Small intestine (tissue), 7 donors: Measurements from ENCODE around the gene PCLO. TPM values are rescaled to one million over a fixed set of nuclear protein-coding genes. Genes with fewer than 3 reads are reported as not detected.

Experiments
- DNase-seq, 2 donors: peaks; one replicate each; pipeline versions ENCODE4 v3.0.0 to v3.0.0-alpha.2; 2013
- FAIRE-seq: peaks from 2 replicates; lab custom pipeline; 2012; peaks lifted over from hg19 to GRCh38; lab: Jason Lieb, UNC
- H3K27ac ChIP-seq, 3 donors: one replicate each; pipeline ENCODE4 v1.5.1; 2013; ENCODE audit warnings: low read length in 2 of 3, mild to moderate bottlenecking in 2 of 3, control low read depth in 1 of 3, inconsistent platforms in 1 of 3, low read depth in 1 of 3, moderate library complexity in 1 of 3
- H3K27me3 ChIP-seq, 3 donors: one replicate each; pipeline ENCODE4 v1.6.1; 2013; ENCODE audit warnings: low read length in 3 of 3, inconsistent platforms in 1 of 3; ENCODE audit not compliant: control insufficient read depth in 3 of 3, insufficient read depth in 3 of 3
- H3K36me3 ChIP-seq, 3 donors: one replicate each; pipeline ENCODE4 v1.6.1; 2013; ENCODE audit warnings: low read length in 3 of 3, inconsistent platforms in 1 of 3, low read depth in 1 of 3, mild to moderate bottlenecking in 1 of 3, moderate library complexity in 1 of 3; ENCODE audit not compliant: control insufficient read depth in 3 of 3, insufficient read depth in 2 of 3
- H3K4me1 ChIP-seq, 3 donors: one replicate each; pipeline ENCODE4 v1.6.1; 2013; ENCODE audit warnings: low read length in 2 of 3, inconsistent platforms in 1 of 3, low read depth in 1 of 3, mild to moderate bottlenecking in 1 of 3, moderate library complexity in 1 of 3; ENCODE audit not compliant: control insufficient read depth in 3 of 3, insufficient read depth in 2 of 3
- H3K4me3 ChIP-seq, 3 donors: one replicate each; pipeline ENCODE4 v1.5.1; 2013; ENCODE audit warnings: low read length in 3 of 3, control low read depth in 1 of 3, inconsistent platforms in 1 of 3, low read depth in 1 of 3, mild to moderate bottlenecking in 1 of 3, moderate library complexity in 1 of 3
- H3K9me3 ChIP-seq, 2 donors: one replicate each; pipeline ENCODE4 v1.6.1; 2013; ENCODE audit warnings: low read depth in 1 of 2, low read length in 1 of 2; ENCODE audit not compliant: control insufficient read depth in 2 of 2, insufficient read depth in 1 of 2
- WGBS, 3 donors: extraction: QIAGEN DNeasy Blood & Tissue Kit; methylation state at CpG; one replicate each; pipeline ENCODE4 v1.1.7; 2013; 5-methylcytosine and 5-hydroxymethylcytosine counted together
- polyA plus RNA-seq, 4 donors: library from polyadenylated mRNA; stranded (reverse) in 3 of 4; unstranded in 1 of 4; fragments of 200-250 nt in 3 of 4; fragments of 120-200 nt in 1 of 4; gene quantifications; one replicate each; pipeline versions ENCODE4 v1.2.1 to v1.2.3, GENCODE V29; 2013
- donor health status: healthy with polysubstance abuse.
- donor health status: control.
- donor health status: control.
- donor health status: Bipolar disorder and iron deficiency.
- donor health status: healthy.

Gene PCLO
- polyA plus RNA-seq, 4 donors: 2.2 to 7.7 (median 3.0) TPM

GRCh38 chr7:83173664-83174063 is 11.0 kb upstream of the PCLO start:
- no peak overlapping the region for H3K27ac ChIP-seq
- DNase-seq (no peak), FAIRE-seq (no peak)
- H3K36me3 ChIP-seq: no peaks in the 10 kb centered on the region
- no peak overlapping the region for H3K4me3 ChIP-seq
- H3K4me1 ChIP-seq: no peaks in the 10 kb centered on the region
- peaks cover 0 to 2% (median 0%) of the 10 kb centered on the region in 3 donors for H3K27me3 ChIP-seq
- no peaks in the 10 kb centered on the region for H3K9me3 ChIP-seq

DNA sequence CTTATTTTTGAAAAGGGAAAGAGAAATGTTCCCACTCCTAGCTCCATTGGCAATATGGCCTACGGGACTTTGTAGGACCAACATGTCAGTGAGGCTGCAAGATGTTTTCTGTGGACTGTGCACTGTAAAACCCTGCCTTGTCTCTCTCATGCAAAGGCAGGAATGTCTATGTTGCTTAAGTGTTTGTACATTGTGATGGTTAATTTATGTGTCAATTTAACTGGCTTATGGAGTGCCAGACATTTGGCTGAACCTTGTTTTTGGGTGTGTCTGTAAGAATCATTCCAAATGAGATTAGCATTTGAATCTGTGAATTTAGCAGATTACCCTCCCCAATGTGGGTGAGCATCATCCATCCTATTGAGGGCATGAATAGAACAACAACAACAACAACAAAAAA is 4.1 kb upstream of the PCLO start:
- WGBS, 3 donors: 80 to 83% (median 81%) methylated on average over 1 of the region's 1 CpG
- no peaks in the 10 kb centered on the region for H3K9me3 ChIP-seq
- no peak for DNase-seq
- H3K36me3 ChIP-seq: no peaks in the 10 kb centered on the region
- H3K27me3 ChIP-seq: peaks cover 0 to 2% (median 2%) of the 10 kb centered on the region in 3 donors
- FAIRE-seq: no peak
- no peaks in the 10 kb centered on the region for H3K4me1 ChIP-seq
- no peak overlapping the region for H3K27ac ChIP-seq
- H3K4me3 ChIP-seq: no peak overlapping the region

DNA sequence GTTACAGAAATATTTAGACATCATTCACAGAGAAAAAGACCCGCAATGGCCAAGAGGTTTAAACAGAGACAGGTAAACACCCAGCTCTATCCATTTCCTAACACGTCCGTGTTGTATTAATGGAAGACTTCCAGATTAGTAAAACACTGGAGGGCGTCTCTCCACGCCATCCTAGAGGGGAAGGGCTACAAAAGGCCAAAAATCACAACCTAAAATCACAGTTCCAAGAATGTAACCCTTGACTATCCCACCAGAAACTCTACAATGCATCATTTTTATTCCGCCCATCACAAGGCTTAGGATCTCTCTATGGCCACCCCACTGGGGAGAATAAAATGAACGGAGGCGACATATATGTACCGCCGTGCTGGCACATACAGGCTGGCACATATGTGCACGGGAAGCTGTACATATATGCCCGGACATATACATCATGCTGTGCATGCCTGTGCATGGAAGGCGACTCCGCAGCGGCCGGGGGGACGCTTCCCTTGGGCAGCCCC is 734 bp downstream of the PCLO start:
- H3K27ac ChIP-seq: peak overlapping the region; percentile 73 to 85 (median 77)
- no peaks in the 10 kb centered on the region for H3K36me3 ChIP-seq
- peaks cover 0 to 2% (median 0%) of the 10 kb centered on the region in 3 donors for H3K27me3 ChIP-seq
- peak overlapping the region; percentile 52 to 81 (median 61) for H3K4me3 ChIP-seq
- DNase-seq (peak in 1 of 2 donors; percentile 11), FAIRE-seq (no peak)
- H3K4me1 ChIP-seq: no peaks in the 10 kb centered on the region
- whole genome bisulfite sequencing, 3 donors: 1 to 5% (median 2%) methylated on average over 17 of the region's 17 CpGs
- no peaks in the 10 kb centered on the region for H3K9me3 ChIP-seq

DNA sequence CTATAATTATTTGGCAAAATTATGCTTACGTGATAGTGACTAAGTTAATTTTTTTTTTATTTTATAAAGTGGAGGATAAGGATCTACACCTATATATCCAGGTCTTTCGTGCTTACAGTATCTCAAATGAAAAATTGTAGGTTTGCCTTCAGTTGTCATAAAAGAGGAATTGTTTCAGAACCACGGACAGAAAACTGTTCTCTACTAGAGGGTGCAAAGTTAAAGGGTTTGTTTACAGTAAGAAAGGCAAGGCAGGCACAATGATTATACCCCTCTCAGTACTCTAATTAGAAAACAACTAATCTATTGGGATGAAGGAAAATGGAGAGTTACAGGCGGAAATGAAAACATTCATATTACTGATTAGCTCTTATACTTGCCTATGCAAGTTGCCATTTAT is 1.5 kb downstream of the PCLO start:
- FAIRE-seq (no peak), DNase-seq (peak; percentile 37 to 42)
- H3K9me3 ChIP-seq: no peaks in the 10 kb centered on the region
- H3K27me3 ChIP-seq: peaks cover 0 to 2% (median 0%) of the 10 kb centered on the region in 3 donors
- whole genome bisulfite sequencing, 3 donors: 26 to 43% (median 35%) methylated on average over 4 of the region's 4 CpGs
- no peak overlapping the region for H3K27ac ChIP-seq
- no peaks in the 10 kb centered on the region for H3K4me1 ChIP-seq
- no peaks in the 10 kb centered on the region for H3K36me3 ChIP-seq
- peak overlapping the region in 1 of 3 donors; percentile 61 for H3K4me3 ChIP-seq

- peaks cover 0 to 2% (median 0%) of the 10 kb centered on the region in 3 donors for H3K4me1 ChIP-seq
- 95 to 98% (median 95%) methylated on average over 2 of the region's 2 CpGs for WGBS, 3 donors
- no peaks in the 10 kb centered on the region for H3K9me3 ChIP-seq
- peaks cover 0 to 2% (median 0%) of the 10 kb centered on the region in 3 donors for H3K27me3 ChIP-seq
- H3K36me3 ChIP-seq: peaks cover 0 to 5% (median 1%) of the 10 kb centered on the region in 3 donors
- peak in 1 of 2 donors; percentile 7 for DNase-seq
- no peak for FAIRE-seq
- H3K4me3 ChIP-seq: no peak overlapping the region
- H3K27ac ChIP-seq: no peak overlapping the region
These were observed 3.0 kb downstream of the PCLO start for GRCh38 chr7:83159731-83160130.

- Histone ChIP-seq H3K27ac (peak overlapping the region in 1 of 3 donors; percentile 40), H3K4me3 (no peak overlapping the region), H3K4me1 (peaks cover 0 to 2% (median 0%) of the 10 kb centered on the region in 3 donors), H3K36me3 (peaks cover 0 to 5% (median 3%) of the 10 kb centered on the region in 3 donors), H3K9me3 (no peaks in the 10 kb centered on the region), H3K27me3 (no peaks in the 10 kb centered on the region)
- no peak for FAIRE-seq
- WGBS, 3 donors: 9 to 56% (median 35%) methylated on average over 3 of the region's 3 CpGs
- DNase-seq: peak; percentile 51 to 78
These were observed 6.7 kb downstream of the PCLO start for GRCh38 chr7:83156006-83156405.

GRCh38 chr7:83155407-83155806 is 7.3 kb downstream of the PCLO start:
- Histone ChIP-seq H3K4me3 (no peak overlapping the region), H3K4me1 (peaks cover 0 to 2% (median 0%) of the 10 kb centered on the region in 3 donors), H3K27ac (no peak overlapping the region), H3K36me3 (peaks cover 0 to 5% (median 3%) of the 10 kb centered on the region in 3 donors), H3K27me3 (no peaks in the 10 kb centered on the region), H3K9me3 (no peaks in the 10 kb centered on the region)
- FAIRE-seq (no peak), DNase-seq (no peak)
- 55 to 100% (median 91%) methylated on average over 1 of the region's 1 CpG for WGBS, 3 donors

DNA sequence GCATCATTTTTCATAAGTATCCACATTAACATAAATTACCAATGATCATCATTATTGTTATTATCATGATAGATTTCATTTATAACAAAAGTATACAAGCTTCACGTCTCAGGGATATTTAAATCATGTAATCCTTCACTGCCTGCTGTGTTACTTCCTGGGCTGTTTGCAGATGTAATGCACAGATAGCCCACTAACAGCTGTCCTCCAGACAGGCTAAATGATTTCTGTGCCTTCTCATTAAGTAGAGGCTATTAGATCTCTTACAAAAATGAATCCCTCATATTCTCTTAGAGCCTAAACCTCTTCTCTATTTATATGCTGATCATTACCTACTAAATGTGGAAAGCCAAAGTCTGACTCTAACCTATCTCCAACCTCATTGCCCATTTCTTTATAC is 9.3 kb downstream of the PCLO start:
- Histone ChIP-seq H3K4me3 (no peak overlapping the region), H3K27me3 (no peaks in the 10 kb centered on the region), H3K36me3 (peaks cover 0 to 5% (median 3%) of the 10 kb centered on the region in 3 donors), H3K4me1 (peaks cover 0 to 2% (median 0%) of the 10 kb centered on the region in 3 donors), H3K9me3 (no peaks in the 10 kb centered on the region), H3K27ac (no peak overlapping the region)
- WGBS, 3 donors: 33 to 48% (median 39%) methylated on average over 1 of the region's 1 CpG
- FAIRE-seq (no peak), DNase-seq (no peak)

DNA sequence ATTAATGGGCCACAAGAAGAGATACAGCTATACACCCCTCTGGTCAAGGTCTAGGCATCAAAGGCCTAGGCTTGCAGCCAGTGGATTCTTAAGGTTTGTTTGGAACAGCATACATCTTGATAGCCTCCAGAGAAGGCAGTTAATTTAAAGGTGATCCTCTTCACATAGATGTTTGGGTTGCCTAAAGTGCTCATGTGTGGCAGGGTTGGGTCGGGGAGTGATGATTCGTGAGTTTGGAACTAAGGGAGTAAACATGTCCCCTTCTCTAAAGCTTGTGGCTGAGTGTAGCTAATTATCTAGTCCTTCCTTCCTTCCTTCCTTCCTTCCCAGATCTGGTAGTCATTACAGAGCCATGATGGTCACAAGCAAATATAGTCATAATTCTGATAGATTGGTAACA is 12.4 kb downstream of the PCLO start:
- 58 to 85% (median 80%) methylated on average over 2 of the region's 2 CpGs for WGBS, 3 donors
- Histone ChIP-seq H3K27ac (no peak overlapping the region), H3K9me3 (no peaks in the 10 kb centered on the region), H3K36me3 (peaks cover 0 to 3% (median 3%) of the 10 kb centered on the region in 3 donors), H3K4me1 (peaks cover 0 to under 1% (median 0%) of the 10 kb centered on the region in 3 donors), H3K4me3 (no peak overlapping the region), H3K27me3 (no peaks in the 10 kb centered on the region)
- FAIRE-seq: no peak
- DNase-seq: no peak
